ENCODE results near the gene ZNF532. TPM values are rescaled to one million over a fixed set of nuclear protein-coding genes. Genes with fewer than 3 reads are reported as not detected.

The ZNF532 gene
- total RNA-seq, 1 experiment from 2014 or later, result 258 TPM

DNA sequence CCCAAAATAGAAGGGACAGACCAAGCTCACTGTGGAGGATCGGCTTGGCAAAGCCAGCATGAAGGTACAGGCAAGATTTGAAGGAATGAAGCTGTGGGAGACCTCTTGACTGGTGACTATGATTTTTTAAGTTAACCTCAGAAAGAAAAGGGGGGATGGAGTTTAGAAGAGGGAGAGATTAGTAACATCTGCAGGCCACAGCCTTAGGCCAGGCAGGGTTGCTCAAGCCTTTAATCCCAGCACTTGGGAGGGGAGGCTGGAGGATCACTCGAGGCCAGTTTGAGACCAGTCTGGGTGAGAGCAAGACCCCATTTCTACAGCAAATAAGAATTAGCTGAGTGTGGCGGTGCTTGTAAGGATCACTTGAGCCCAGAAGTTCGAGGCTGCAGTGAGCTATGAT lies 46.6 kb downstream of the ZNF532 start:
- Histone ChIP-seq H3K23ac (ENCODE audit: insufficient read length, low read depth, low read length) (no peak overlapping the region), H3T11ph (ENCODE audit: low read length) (no peak overlapping the region), H2BK120ac (ENCODE audit: low read depth, low read length, poor library complexity, severe bottlenecking) (no peak overlapping the region), H3K79me2 (ENCODE audit: insufficient read depth, low read length) (peaks cover 57% of the 10 kb centered on the region; the same call in 1 of the 2 replicates), H3K4me2 (ENCODE audit: insufficient read depth, insufficient read length, low read length) (no peak overlapping the region), H3K18ac (ENCODE audit: insufficient read length, low read depth, low read length) (no peak overlapping the region), H2AK5ac (ENCODE audit: insufficient read length, low read length) (no peak overlapping the region), H4K8ac (replicated peaks; ENCODE audit: insufficient read length, low read depth, low read length) (no peak overlapping the region), H2BK12ac (ENCODE audit: insufficient read length, low read depth, low read length) (no peak overlapping the region), H3K27me3 (ENCODE audit: insufficient read depth, low read length) (no peaks in the 10 kb centered on the region), H3K23me2 (ENCODE audit: insufficient read length, low read depth, low read length, poor library complexity, severe bottlenecking) (no peaks in the 10 kb centered on the region), H4K5ac (ENCODE audit: insufficient read length, low read depth, low read length) (no peak overlapping the region), H3K4ac (ENCODE audit: low read depth, low read length) (no peak overlapping the region), H4K20me1 (ENCODE audit: control insufficient read depth, insufficient read depth, insufficient read length) (peaks cover 6% of the 10 kb centered on the region), H2BK15ac (ENCODE audit: low read depth, low read length) (no peak overlapping the region), H3K9ac (ENCODE audit: extremely low read depth, insufficient read length, low read length) (no peak overlapping the region), H3K9me3 (ENCODE audit: control insufficient read depth, low read depth, low read length) (no peaks in the 10 kb centered on the region), H3K56ac (ENCODE audit: insufficient read length, low read depth, low read length) (no peak overlapping the region), H4K91ac (ENCODE audit: insufficient read length, low read depth, low read length) (no peak overlapping the region), H2BK20ac (ENCODE audit: low read depth, low read length, poor library complexity, severe bottlenecking) (no peak overlapping the region), H2AFZ (ENCODE audit: low read length) (no peak overlapping the region), H3K4me1 (ENCODE audit: insufficient read depth, low read length) (peaks cover 17% of the 10 kb centered on the region), H3K27ac (ENCODE audit: insufficient read length, low read depth, low read length) (no peak overlapping the region), H3K79me1 (ENCODE audit: insufficient read depth, low read depth, low read length, poor library complexity, severe bottlenecking) (peaks cover 11% of the 10 kb centered on the region), H2BK5ac (ENCODE audit: insufficient read length, low read length) (no peak overlapping the region), H3K14ac (ENCODE audit: insufficient read depth, low read length) (peak overlapping the region; percentile 15; the same call in 1 of the 2 replicates)
- no peak overlapping the region for H3K4me3 Mint-ChIP-seq
- peak overlapping the region; percentile 88 to 93 (median 92) for H3K27ac Mint-ChIP-seq
- H3K4me1 Mint-ChIP-seq, result peaks cover 77 to 84% of the 10 kb centered on the region in 2 experiments
- H3K9me3 Mint-ChIP-seq, result no peaks in the 10 kb centered on the region
- no peaks in the 10 kb centered on the region for H3K27me3 Mint-ChIP-seq (ENCODE audit: low read depth)
- TF ChIP-seq, protein P1, sequence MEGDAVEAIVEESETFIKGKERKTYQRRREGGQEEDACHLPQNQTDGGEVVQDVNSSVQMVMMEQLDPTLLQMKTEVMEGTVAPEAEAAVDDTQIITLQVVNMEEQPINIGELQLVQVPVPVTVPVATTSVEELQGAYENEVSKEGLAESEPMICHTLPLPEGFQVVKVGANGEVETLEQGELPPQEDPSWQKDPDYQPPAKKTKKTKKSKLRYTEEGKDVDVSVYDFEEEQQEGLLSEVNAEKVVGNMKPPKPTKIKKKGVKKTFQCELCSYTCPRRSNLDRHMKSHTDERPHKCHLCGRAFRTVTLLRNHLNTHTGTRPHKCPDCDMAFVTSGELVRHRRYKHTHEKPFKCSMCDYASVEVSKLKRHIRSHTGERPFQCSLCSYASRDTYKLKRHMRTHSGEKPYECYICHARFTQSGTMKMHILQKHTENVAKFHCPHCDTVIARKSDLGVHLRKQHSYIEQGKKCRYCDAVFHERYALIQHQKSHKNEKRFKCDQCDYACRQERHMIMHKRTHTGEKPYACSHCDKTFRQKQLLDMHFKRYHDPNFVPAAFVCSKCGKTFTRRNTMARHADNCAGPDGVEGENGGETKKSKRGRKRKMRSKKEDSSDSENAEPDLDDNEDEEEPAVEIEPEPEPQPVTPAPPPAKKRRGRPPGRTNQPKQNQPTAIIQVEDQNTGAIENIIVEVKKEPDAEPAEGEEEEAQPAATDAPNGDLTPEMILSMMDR (conservative IDR thresholded peaks at IDR 0.05), result no peak
- peaks cover 14 to 71% (median 50%) of the 10 kb centered on the region in 3 experiments; a peak in 6 of 7 replicates for H3K36me3 Mint-ChIP-seq (ENCODE audit: insufficient read depth in 1 of 3, low read depth in 3 of 3)
- no peak for DNase-seq
- no CpG with 5 or more reads among the region's 4 CpGs for WGBS (ENCODE audit: extremely low coverage, insufficient read length, low lambda C conversion rate)

All from H9 (cell line).